IPS-NIHi7 (cell line): ENCODE data around the gene MIPOL1.
"Not testable (repeated sequence)": the region's sequence is repeated elsewhere in the genome, so short reads cannot be mapped to it uniquely, and the experiment has no call there.

Experiments used
- DNase-seq: peaks from one replicate; pipeline ENCODE4 v3.0.0; 2012; ENCODE audit warnings: mixed read lengths; ENCODE audit errors: extremely low spot score

Gene MIPOL1, protein sequence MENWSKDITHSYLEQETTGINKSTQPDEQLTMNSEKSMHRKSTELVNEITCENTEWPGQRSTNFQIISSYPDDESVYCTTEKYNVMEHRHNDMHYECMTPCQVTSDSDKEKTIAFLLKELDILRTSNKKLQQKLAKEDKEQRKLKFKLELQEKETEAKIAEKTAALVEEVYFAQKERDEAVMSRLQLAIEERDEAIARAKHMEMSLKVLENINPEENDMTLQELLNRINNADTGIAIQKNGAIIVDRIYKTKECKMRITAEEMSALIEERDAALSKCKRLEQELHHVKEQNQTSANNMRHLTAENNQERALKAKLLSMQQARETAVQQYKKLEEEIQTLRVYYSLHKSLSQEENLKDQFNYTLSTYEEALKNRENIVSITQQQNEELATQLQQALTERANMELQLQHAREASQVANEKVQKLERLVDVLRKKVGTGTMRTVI

DNA sequence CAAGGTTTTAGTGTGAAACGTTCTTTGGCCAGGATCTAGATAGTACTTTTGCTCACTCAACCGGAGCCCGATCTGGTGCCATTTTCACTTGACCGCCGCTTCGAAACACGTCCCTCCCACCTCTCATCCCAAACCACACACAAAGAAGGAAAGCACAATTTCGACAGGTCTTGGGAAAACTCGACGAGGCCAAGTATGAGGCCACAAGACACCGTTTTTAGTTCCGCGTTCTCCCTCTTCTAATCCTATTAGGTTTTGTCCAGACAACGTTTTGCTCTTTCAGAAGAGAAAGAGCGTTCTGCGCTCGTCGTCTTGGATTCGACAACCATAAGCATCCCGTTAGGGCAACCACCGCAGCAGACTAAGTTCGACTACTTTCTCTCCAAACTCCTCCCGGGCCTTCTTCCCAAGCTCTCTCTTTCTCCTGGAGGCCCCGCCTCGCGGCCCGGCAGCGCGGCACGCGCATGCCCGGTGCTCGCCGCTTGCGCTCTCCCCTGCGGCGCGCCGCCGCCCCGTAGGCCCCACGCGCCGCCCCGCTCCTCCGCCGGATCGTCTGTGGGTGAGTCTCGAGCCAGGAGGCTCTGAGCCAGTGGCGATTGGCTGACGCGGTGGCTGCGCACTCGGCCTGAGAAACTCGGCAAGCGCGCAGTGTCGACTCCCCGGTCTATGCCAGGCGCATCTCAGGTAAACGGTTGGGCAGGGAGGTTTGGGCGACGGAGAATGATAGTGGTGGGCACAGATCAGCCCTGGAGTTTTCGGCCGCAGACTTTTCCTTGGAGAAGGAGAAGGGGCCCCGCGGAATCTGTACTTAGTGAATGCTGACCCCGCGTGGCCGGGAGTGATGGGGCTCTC, at the start of gene MIPOL1:
Gene MIPOL1, plus strand, starts transcription at position 517 of the 852 bp plus-strand sequence. CDS start 49,952 bp downstream, outside the sequence.
- peak; percentile 87 for DNase-seq

DNA sequence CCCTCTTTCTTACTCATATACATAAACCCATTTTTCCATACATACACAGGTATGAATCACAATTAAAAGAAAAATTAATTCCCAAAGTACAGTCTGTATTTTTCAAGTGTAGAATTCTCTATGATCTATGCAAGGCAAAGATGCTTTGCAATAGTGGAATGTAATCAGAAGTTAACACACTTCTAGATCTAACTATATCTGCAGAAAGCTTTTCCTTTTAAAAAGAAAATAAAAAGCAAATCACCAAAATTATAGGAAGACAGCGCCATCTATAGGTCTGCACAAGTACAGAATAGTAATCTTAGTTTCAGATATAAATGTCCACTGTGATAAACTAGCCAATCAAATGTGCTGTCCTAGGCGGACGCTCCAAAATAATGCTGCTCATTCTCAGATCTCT, 47.3 kb upstream of the MIPOL1 start:
- DNase-seq, result no peak

DNA sequence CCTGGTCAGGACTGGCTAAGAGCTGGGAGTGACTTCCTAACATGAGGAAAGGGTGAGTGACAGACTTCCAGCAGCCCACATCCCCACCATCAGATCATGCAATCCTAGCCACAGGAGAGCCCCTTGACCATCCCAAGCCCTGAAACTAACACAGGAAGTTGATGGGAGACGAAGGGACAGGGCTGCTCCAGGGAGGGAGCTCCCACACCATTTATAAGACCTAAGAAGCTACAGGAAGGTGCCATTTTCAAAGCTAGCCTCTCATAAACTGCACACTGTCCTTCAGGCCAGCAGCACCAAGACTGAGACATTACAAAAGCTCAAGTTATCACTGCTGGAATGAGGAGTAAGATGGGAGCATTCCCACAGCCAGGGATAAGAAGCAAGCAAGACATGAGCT, 44.7 kb upstream of the MIPOL1 start:
- DNase-seq, result no peak

DNA sequence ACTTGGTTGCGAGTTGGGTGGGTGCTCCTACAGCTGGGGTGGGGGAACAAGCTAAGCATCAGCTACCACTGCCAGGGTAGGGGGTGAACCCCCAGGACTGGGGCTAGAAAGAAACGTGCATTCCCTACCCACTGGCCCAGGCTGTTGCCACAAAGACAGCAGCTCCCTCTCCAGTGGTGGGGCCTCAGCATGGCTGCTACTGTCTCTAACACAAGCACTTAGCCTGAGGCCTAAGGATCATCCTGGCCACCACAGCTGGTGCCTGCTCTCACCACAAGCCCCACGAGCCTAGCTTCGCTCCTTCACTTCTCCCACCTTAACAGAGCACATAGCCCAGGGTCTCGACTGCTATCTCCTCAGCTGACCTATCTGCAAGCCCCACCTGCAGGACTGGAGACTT, 44.3 kb upstream of the MIPOL1 start:
- DNase-seq, result no peak

DNA sequence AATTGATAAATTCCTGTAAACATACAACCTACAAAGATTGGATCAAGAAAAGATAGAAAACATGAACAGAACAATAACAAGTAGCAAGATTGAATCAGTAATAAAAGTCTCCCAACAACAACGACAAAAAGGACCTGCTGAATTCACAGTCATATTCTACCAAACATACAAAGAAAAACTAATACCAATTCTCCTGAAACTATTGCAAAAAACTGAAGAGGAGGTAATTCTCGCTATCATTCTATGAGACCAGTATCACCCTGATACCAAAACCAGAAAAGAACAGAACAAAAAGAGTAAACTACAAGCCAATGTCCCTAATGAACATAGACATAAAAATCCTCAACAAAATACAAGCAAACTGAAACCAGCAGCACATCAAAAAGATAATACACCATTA, 39.8 kb upstream of the MIPOL1 start:
- no peak for DNase-seq

DNA sequence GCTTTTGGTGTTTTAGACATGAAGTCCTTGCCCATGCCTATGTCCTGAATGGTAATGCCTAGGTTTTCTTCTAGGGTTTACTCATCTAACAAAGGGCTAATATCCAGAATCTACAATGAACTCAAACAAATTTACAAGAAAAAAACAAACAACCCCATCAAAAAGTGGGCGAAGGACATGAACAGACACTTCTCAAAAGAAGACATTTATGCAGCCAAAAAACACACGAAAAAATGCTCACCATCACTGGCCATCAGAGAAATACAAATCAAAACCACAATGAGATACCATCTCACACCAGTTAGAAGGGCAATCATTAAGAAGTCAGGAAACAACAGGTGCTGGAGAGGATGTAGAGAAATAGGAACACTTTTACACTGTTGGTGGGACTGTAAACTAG, 35.4 kb upstream of the MIPOL1 start:
- DNase-seq, result not testable (repeated sequence)

DNA sequence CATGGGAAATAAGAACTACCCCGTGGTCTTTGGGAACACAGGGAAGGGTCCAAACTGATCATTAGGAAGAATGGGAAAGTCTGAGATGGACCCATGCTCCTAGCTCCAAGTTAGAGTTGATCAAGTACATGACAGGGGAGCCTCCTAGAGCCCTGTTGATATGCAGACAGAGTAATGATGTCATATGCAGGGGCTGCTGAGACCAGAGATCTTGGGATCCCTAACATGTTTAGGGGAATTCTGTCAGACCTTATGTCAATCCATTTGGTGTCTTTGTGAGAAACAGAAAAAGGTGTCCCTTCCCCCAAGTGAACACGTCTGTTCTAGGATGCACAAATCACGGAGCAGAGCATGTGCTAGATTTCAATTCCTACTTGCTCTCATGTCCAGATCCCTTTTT, 31.9 kb upstream of the MIPOL1 start:
- no peak for DNase-seq

DNA sequence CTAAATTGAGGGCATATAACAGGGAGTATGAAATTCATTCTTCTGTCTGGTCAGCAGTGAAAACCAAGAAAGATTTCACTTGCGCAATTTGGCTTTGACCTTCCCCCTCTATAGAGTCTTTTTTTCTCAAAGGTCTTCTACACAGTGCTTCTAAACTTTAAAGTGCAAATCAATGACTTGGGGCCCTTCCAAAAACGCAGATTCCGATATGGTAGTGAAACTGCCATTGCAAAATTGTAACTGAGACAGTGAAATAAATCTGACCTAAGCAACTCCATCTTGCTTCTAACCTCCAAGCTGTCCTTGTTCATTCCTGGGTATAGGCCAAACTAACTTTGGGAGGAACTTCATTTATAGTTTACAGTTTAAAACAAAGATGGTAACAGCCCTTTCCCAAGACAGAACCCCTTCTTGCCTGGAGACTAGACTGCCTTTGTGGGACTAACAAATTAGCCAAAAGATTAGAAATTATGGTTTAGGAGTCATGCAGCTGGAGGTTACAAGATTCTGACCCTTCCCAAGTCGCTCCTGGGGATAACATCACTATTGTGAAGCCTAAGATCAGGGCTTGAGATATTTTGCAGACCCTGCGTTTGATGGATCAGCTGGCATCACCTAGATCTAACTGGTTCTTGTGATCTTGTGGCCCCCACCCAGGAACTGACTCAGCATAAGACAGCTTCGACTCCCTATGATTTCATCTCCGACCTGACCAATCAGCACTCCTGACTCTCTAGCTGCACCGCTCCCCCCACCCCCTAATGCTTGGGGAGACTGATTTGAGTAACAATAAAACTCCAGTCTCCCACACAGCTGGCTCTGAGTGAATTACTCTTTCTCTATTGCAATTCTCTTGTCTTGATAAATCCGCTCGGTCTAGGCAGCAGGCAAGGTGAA, 30.3 kb upstream of the MIPOL1 start:
- DNase-seq, result peak; percentile 12

DNA sequence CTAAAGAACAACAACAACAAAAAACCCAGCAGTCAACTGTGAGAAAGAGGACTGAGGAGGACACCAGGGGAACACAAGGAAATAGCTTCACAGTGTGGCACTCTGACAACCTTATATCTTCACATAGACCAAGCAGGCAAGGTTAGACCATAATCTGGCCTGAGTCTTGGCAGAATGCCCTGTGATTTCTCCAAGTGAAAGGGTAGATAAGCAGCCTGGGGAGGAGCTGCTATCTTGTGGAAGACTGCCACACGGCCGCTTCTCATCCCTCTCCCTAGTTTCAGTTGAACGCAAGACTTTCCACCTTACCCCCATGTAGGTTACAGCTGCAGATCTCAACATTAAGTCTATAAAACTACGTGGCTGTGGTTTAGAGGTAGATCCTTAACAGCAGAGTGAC, 29.0 kb upstream of the MIPOL1 start:
- DNase-seq, result no peak

DNA sequence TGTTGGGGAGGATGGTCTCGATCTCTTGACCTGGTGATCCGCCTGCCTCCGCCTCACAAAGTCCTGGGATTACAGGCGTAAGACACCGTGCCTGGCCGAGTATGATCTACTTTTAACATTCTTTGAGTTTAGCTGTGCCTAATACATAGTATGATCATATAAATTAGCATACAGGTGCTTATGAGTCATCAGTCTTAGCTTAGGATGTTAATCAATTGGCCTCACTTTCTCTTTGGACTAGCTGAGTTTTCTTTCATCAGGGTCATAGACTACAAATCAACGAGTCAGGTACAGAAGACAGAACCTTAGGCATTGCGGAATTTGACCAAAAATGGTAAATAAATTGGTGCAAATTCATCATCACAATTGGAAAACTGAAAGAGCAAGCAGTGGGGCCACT, 27.5 kb upstream of the MIPOL1 start:
- no peak for DNase-seq

DNA sequence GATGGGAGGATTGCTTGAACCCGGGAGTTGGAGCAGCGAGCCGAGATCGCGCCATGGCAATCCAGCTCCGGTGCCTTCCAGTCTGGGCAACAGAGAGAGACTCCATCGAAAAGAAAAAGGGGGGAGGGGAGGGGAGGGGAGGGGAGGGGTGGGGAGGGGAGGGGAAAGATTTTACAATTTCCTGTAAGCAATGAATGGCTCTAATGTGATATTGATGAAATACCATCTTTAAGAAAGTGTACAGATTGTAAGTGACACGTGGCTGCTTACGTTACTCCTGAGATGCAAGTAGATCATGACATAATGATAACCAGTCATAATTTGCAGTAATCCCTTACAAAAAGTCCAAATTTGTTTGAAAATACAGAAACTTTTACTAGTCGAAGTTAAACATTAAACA, 26.7 kb upstream of the MIPOL1 start:
- DNase-seq, result no peak

DNA sequence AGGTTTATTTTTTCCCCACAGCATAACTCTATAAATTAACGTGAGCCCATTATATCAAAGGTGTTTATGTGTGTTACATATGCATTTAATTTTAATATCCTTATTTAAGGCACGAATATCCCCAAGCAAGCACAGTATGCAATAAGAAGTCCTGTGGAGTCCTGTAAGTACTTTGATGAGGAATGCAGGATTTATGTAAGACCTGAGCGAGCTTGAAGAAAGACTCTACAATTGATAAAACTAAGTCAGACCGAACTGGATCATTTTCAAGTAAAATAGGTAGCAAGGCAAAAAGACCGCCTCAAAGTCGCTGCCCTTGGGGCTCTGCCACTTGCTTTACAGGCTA, 26.1 kb upstream of the MIPOL1 start:
- DNase-seq, result no peak

DNA sequence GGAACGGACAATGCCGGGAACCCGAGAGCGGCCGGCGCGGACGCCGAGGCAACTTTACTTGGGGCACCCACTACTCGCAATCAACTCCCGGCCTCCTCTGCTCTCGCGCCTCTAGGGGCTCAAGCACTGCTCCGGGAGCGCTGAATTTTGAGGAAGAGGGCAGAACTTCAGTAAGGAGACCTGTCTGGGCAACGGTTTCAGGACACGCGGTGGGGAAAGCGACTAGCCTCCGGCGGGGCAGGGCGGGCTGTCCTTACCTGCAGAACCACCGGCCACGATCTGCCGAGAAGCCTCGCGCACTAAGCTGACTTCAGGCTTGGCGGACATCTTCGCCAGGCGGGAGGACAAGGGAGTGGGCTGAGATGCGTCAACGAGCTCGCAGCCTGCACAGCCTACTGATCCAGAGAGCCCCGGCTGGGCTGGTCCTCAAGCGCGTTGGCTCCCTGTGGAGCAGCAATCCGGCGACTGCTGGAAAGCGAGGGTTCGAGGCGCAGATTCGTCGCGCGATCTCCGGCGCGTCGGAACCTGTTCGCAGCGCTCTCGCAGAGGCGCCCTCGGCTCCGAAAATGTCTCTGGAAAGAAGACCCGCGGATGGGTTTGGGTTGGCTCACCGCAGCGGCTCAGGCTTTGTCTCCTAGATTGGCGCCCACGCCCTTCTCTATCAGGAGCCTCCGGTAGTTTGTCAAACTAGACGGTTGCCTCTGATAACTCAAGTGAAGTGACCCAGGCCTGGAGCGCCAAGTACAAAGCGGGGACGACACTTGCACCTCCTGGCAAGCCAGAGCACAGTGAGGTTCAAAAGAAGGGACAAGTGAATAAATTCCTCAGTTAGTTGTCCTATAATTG, 25.5 kb upstream of the MIPOL1 start, which contains the start of gene SLC25A21:
Gene SLC25A21, minus strand, starts transcription at position 583 of the 846 bp plus-strand sequence.
- DNase-seq, result peak; percentile 86

DNA sequence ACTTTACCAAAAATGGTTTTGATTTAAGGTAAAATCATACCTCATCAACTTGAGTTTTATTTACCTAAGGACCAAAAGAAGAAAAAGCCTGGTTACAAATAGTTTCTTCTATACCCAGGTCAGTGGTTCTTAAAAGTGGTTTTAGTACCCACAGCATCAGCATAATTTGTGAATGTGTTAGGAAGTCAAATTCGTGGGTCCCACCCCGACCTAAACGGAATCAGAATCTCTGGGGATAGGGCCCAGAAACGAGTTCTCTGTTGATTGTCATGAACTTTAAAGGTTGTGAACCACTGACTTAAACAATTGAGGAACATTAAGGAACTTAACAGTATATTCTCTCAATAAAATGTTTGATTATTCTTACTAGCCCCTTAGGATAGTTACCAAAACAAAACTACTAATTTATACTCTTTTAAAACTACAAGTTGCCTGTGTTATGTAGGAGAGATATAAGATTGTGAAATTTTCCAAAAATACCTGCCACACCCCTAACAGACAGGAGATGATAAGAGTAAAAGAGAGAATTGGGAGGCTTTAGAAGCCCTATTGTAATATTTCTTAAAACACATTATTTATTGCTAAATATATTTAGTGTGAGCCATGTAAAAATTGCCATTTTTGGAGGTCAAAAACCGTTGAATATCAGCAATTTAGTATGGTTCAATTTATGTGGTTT, 24.7 kb upstream of the MIPOL1 start:
- no peak for DNase-seq

DNA sequence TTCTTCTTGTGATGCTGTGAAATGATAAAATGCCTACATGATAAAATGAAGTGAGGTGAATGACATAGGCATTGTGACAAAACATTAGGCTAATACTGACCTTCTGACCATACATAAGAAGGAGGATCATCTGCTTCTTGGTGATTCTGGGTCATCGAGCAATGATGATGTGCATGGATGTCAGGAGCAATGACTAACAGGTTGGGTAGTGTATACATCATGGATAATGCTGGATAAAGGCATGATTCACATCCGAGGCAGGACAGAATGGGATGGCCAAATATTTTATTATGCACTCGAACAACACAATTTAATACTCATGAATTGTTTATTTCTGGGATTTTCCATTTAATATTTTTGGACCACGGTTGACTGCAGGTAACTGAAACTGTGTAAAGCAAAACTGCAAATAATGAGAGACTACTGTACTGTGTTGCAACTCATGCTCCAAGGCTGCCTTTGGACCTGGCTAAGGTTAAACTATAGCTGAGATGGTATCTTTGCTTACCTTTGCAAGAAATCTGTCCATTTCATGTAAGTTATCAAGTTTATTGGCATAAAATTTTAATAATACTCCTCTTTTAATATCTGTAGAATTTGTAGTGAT, 17.7 kb upstream of the MIPOL1 start:
- DNase-seq, result no peak

DNA sequence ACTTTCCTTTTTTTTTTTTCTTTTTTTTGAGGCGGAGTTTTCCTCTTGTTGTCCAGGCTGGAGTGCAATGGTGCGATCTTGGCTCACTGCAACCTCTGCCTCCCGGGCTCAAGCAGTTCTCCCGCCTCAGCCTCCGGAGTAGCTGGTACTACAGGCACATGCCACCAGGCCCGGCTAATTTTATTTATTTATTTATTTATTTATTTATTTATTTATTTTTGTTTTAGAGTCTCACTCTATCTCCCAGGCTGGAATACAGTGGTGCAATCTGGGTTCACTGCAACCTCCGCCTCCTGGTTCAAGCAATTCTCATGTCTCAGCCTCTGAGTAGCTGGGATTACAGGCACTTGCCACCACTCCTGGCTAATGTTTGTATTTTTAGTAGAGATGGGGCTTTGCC, 16.9 kb upstream of the MIPOL1 start:
- DNase-seq, result not testable (repeated sequence)

DNA sequence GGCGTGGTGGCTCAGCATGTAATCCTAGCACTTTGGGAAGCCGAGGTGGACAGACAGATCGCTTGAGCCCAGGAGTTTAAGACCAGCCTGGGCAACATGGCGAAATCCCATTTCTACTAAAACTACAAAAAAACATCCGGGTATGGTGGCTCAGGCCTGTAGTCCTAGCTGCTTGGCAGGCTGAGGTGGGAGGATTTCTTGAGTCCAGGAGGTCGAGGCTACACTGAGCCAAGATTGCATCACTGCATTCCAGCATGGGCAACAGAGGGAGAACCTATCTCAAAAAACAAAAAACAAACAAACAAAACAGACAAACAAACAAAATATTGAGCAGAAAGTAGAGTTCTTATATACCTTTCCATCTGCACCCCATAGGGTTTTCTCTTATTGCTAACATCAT, 16.3 kb upstream of the MIPOL1 start:
- DNase-seq, result no peak

DNA sequence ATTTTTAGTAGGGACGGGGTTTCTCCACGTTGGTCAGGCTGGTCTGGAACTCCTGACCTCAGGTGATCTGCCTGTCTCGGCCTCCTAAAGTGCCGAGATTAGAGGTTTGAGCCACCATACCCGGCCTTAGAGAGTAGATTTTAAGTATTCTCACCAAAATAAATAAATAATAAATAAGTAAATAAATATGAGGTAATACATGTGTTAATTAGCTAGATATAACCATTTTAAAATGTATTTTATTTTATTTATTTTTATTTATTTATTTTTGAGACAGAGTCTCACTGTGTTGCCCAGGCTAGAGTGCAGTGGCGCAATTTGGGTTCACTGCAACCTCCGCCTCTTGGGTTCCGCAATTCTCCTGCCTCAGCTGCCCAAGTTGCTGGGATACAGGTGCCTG, 13.2 kb upstream of the MIPOL1 start:
- DNase-seq, result not testable (repeated sequence)

DNA sequence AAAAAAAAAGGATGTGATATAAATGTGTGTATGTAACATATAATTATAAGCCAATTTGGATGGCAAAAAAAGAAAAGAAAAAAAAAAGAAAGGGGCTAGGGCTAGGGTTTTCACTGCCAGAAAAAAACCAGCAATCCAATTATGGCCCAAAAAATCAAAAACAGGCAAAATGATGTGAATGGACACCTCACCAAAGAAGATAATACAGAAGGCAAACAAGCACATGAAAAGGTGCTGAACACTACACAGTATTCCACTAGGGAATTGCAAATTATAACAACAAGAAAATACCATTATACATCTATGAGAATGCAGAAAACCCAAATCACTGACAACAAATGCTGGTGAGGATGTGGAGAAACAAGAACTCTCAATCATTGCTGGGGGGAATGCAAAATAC, 12.1 kb upstream of the MIPOL1 start:
- DNase-seq, result no peak

DNA sequence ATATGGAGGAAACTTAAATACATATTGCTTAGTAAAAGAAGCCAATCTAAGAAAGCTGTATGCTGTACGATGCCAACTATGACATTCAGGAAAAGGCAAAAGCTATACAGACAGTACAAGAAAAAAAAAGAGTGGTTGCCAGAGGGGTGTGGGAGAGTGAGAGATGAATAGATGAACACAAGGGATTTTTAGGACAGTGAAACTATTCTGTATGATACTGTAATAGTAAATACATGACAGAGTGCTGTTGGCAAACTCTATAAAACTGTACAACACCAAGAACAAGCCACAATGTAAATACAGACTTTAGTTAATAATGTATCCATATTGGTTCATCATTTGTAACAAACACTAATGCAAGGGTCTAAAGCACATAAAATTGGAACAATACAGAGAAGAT, 10.9 kb upstream of the MIPOL1 start:
- no peak for DNase-seq
